GM18507 (cell line): ENCODE measurements around the gene NARF.
"Not testable (repeated sequence)": the region's sequence is repeated elsewhere in the genome, so short reads cannot be mapped to it uniquely, and the experiment has no call there.

ENCODE experiments used
- DNase-seq: peaks from one replicate; pipeline ENCODE4 v3.0.0; 2011; ENCODE audit warnings: low read depth; ENCODE audit not compliant: insufficient read length; ENCODE audit errors: extremely low spot score
- FAIRE-seq: peaks from 2 replicates; lab custom pipeline; 2011; peaks lifted over from hg19 to GRCh38; lab: Jason Lieb, UNC

The NARF gene

DNA sequence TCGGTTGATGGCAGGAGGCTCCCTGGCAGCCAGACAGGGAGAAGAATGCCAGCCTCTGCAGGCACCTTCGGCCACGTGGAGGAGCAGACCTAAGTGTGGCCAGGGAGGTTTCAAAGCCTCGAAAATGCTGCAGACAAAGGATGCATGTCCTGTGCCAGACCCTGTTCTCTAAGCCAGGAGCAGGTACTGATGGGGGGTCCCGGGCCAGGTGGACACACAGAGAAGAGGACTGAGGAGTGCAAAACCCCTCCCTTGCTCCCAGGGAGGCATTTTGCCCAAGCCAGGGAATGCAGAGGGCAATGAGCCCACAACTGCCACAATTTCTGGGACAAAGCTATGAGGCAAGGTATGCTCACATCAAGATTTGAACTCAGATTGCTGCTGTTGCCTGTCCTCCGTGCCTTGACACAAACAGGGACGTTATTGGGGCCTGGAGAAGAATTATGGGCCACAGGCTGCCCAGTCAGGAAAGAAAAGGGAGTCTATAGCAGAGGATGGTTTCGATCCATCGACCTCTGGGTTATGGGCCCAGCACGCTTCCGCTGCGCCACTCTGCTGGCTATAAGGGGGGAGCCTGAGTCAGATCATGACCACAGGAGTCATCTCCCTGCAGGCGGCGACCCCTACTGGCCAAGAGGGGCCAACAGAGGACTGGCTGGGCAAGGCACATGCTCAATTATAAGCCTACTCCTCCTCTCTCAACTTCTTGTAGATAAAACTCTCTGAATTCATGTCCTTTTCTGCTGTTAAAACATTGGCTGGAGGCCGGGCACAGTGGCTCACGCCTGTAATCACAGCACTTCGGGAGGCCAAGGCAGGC lies 35.9 kb downstream of the NARF start:
- peak; percentile 81 for DNase-seq
- peak; percentile 88 for FAIRE-seq

DNA sequence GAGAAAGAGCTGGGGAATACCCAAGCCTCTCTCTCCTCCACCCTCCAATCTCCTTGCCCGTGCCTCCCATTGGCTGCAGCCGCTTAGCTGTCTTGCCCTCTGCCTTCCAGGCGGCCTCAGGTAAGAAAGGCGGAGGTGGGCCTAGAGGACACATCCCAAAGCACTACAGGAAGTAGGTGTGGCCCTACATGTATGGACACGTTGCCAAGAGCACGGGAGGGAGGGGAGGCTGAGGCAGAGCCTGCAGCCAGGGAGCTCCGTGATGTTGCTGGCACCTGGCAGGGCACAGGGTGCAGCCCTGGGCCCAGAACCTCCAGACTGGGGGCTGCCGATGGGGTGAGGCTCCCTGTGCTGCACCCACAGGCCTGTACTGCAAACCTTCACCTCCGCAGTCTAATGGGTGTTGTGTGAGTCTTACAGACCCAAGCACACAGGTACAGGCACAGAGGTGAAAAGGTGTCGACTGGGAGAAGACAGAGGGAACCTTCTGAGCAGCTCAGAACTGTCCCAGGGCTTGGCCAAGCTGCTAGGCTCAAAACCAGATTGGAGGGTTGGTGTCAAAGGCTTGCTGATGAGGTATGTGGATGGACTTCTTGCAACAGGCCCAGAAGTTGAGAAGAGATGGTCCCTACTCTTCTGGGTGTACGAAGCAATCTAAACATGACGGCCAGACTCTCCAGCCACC lies 37.4 kb downstream of the NARF start:
- FAIRE-seq (no peak), DNase-seq (no peak)

DNA sequence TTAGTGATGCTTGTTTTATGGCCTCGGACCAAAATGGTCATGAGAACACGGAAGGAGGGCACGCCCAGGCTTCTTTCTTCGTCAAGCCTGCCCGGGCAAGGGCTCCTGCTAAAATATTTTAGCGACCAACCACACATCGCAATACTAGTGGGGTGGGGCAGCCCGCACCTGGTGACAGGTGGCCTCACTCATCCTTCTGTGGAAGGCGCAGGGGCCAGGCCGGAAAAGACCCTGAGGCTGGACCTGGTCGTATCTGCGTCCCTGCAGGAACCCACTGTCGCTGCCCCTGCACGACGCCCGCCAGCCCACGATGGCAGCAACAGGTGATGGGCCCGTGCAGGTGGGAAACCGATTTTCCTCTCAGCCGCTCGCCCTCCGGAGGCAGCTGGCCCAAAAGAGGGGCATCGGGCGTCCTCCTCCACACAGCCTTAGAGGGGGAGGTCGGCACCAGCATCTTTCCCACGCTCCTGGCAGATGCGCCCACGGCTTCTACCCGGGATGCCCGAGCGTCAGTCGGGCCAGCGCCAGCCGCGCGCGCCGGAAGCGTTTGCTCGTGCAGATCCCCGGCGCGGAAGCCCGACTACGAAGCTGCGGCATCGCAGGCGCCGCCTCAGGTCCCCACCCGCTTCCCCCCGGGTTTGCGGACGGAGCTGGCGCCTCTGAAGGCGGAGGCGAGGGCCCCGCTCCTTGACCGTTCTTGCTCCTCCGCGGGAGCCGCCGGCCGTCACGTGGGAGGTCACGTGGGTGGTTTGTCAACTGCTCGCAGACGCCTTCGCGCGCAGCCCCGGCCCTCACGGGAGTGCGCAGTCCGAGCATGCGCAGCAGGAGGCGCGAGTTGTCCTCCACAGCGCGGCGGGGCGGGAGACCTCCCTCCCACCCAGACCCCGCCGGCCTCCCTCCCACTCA lies 38.2 kb downstream of the NARF start:
- DNase-seq, result peak; percentile 81
- FAIRE-seq, result peak; percentile 85

DNA sequence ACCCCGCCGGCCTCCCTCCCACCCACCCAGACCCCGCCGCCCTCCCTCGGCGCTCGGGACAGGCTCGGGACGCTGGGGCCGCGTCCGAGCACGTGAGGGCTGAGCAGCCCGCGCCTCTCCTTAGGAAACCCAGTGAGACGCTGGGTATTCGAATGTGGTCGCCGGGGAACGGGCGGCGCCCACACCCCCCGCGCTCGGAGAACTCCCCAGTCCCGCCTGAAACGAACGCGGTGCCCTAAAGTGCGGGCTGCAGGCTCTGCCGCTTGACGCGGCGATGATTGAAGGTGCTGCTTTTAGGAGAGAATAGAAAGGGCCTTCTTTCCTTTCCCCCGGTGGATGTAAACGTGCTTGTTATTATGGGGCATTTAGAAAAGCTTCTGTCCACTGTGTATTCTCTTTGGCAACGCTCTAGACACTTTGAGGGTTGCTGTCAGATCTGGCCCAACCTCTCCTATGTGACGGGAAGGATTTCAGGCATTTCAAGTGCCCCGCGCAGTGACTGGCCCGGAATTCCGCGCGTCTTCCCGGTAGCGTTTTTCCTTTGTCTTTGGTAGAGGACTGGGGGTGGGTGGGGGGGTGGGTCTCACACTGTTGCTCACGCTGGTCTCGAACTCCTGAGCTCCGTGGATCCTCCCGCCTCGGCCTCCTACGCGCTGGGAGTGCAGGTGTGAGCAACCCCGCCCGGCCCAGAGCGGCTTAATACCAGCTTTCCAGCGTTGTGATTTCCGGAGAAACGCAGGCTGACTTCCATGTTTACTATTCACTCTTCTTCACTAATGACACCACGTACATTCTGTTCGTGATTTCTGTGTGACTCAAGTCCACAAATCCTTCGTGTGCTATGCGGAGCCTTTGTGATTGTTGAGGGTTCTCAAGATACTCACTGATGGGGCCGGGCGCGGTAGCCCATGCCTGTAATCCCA lies 39.2 kb downstream of the NARF start:
- DNase-seq (no peak), FAIRE-seq (no peak)

DNA sequence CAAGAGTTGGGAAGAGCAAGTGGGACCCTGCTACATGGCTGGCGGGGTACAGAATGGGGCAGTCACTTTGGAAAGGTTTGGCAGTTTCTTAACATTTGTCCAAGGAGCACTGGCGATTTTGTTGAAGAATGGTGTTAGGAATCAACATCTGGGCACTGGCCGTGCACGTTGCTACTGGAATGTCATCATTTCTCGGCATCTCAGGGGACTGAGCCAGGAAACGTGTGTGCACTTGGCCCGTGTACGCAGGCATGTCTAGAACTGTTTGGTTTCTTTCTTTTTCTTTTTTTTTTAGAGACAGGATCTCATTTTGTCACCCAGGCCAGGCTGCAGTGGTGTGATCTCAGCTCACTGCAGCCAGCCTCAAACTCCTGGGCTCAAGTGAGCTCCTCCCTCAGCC lies 43.7 kb downstream of the NARF start:
- DNase-seq, result no peak
- peak; percentile 33 for FAIRE-seq

DNA sequence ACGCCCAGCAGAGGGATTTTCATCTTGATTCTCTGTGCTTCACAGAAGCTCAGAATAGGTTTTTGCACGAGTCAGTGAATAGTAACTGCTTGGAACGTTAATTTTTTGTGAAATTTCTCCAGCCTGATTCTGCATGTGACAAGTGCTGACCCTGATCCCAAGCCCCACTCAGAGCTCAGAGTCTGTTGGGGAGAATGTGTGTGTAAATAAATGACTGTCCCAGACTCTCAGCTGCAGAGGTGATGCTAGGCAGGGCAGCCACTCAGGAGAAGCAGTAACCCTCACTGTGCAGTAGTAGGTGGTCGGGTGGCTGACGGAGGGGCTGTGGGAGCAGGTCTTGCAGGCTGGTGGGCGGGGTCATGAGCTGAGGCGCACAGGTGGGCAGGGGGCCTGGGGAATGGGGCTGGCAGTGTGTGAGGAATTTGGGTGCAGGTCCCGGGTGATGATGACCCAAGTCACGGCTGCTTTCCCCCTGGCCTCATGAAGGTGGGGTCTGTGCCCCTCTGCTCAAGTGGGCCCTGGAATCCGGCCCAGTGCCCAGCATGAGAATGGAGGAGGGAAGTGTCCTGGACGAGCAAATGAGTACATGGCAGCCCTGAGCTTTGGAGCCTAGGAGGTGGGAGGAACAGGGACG lies 44.7 kb downstream of the NARF start:
- FAIRE-seq (no peak), DNase-seq (no peak)

DNA sequence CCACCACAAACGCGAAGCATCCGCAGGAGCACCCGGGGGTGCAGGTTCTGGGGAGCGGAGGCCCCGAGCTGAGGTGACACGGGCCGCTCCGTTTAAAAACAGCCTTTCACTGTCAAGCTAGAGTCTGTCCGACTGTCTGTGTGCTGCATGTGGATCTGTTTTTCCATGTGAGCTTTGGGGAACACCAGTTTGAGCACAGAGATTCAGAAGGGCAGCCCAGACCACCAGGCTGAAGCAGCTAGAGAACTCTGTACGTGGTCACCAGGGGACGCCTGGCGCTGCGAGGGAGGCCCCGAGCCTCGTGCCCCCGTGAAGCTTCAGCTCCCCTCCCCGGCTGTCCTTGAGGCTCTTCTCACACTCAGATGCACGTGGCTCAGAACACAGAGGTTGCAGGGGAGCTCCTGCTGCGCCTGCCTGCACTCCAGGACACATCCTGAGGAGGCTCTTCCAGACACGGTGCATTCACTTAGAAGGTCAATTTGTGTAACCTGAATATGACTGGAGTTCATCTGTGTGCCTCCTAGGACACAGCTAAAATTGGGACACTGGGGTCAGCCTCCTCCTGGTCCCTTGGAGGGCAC lies 45.3 kb downstream of the NARF start:
- no peak for DNase-seq
- FAIRE-seq, result no peak

DNA sequence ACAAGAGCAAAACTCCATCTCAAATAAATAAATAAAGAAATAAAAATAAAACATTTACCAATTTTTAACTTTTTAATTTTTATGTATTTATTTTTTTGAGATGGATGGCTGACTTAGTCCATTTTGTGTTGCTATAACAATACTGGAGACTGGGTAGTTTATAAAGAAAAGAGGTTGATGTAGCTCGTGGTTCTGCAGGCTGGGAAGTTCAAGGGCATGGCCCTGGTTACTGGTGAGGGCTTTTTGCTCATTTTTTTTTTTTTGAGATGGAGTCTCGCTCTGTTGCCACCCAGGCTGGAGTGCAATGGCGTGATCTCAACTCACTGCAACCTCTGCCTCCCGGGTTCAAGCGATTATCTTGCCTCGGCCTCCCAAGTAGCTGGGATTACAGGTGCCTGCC lies 46.8 kb downstream of the NARF start:
- FAIRE-seq (no peak), DNase-seq (no peak)

DNA sequence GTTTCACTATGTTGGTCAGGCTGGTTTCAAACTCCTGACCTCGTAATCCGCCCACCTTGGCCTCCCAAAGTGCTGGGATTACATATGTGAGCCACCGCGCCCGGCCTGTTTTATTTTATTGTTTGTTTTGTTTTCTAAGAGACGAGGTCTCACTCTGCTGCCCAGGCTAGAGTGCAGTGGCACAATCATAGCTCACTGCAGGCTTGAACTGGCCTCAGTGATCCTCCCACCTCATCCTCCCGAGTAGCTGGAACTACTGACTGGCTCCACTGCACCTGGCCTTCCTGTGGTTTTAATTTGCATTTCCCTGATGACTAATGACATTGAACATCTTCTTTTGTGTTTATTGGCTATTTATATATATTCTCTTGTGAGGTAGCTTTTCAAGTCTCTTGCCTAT lies 47.9 kb downstream of the NARF start:
- DNase-seq, result not testable (repeated sequence)
- FAIRE-seq, result peak; percentile 98

DNA sequence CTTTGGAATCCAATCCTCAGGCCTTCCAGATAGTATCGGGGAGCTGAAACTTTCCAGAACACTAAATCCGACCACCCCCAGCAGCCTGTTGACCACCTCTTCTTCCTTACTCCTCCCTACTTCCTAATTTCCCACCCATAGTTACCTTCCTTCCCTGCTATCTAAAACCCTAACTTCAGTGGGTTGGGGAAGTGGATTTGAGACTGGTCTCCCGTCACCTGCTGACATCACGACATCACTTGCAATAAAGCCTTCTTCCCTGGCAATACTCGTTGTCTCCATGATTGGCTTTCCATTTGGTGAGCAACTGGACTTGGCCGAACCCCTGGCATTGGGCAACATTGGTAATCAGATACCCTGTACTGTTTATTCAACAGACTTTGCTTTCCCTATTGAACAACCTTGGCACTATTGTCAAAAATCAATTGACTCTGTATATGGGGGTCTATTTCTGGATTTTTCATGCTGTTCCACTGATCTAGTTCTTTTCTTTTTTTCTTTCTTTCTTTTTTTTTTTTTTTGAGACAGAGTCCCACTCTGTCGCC lies 49.2 kb downstream of the NARF start:
- DNase-seq (no peak), FAIRE-seq (no peak)

DNA sequence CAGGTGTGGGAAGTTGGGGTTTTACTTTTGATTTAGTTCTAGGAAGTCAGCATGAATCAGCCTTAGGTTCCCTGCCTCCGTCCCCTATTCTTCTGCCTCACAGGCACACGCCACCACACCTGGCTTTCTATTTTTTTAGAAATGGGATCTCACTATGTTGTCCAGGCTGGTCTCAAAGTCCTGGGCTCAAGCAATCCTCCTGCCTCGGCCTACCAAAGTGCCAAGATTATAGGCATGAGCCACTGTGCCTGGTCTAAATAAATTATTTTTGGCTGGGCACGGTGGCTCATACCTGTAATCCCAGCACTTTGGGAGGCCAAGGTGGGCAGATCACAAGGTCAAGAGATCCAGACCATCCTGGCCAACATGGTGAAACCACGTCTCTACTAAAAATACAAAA lies 53.1 kb downstream of the NARF start:
- FAIRE-seq, result not testable (repeated sequence)

DNA sequence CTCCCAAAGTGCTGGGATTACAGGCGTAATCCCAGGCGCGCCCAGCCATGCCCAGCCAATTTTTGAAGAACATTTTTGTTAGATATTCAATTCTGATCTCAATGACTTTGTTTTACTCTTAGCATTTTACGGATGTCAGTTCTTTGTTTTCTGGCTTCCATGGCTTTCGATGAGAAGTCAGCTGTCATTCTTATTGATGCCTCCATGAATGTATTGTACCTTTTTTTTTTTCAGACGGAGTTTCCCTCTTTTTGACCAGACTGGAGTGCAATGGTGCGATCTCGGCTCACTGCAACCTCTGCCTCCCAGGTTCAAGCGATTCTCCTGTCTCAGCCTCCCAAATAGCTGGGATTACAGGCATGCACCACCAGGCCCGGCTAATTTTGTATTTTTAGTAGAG lies 55.3 kb downstream of the NARF start:
- not testable (repeated sequence) for FAIRE-seq, DNase-seq

More for the DNA sequence above, 53.1 kb downstream of the NARF start:
- DNase-seq, result not testable (repeated sequence)

DNA sequence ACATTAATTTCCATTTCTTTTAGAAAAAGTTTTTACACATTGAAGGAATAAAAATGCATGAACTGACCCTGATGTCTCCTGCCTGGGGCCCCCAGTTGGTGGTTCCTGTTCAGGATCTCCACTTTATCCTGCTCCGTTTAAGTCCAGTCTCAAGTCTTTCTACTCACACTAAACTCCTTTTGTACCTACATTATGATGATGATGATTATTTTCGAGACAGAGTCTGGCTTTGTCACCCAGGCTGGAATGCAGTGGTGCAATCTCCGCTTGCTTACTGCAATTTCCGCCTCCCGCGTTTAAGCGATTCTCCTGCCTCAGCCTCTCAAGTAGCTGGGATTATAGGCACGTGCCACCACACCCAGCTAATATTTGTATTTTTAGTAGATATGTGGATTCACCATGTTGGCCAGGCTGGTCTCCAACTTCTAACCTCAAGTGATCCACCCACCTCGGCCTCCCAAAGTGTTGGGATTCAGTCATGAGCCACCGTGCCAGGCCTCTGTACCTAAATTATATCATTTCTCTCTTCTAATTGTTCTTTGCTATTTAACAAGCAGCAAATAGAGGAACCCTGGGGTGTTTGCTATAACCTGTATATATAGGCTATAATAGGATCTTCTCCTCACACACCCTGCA lies 58.8 kb downstream of the NARF start:
- FAIRE-seq (no peak), DNase-seq (no peak)

DNA sequence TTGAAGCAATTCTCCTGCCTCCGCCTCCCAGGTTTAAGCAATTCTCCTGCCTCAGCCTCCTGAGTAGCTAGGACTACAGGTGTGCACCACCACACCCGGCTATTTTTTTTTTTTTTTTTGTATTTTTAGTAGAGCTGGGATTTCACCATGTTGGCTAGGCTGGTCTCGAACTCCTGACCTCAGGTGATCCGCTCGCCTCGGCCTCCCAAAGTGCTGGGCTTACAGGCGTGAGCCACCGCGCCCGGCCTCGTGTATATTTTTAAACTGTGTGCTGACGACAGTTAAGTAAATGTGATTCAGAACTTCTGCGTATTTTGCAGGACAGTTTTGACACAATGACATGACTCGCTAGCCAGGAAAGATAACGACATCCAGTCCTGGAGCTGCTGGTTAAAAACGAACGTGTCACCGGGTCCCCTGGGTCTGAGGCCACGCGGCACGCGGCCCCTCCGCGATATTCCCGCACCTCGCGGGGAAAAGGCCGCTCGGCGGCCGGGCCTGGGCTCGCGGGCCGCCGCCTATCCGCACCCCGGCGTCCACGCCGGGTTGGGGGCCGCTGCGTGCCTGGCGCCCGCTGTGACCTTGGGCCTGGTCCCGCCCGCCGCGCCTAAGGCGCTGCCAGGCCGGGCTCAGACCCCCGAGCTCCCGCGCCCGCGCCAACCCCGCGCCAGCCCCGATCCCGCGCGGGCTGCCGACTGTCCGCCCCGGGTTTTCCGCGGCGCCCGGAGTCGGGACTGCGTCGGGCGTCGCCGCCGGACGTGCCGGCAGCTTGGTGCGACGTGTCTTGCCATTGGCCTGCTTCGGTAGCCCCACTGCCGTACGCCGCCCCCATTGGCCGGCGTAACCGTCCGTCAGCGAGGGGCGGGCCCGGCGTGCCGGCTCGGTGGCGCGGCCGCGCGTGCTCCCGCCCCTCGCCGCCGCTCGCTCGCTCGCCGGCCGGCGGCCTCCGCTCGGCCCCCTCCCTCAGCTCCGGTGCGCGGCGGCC lies 60.6 kb downstream of the NARF start, which contains the start of gene FOXK2:
TSS of gene FOXK2 (plus strand) at position 907 of the 985 bp plus-strand sequence. CDS start 157 bp downstream, outside the sequence.
- DNase-seq, result peak; percentile 98
- peak; percentile 89 for FAIRE-seq

DNA sequence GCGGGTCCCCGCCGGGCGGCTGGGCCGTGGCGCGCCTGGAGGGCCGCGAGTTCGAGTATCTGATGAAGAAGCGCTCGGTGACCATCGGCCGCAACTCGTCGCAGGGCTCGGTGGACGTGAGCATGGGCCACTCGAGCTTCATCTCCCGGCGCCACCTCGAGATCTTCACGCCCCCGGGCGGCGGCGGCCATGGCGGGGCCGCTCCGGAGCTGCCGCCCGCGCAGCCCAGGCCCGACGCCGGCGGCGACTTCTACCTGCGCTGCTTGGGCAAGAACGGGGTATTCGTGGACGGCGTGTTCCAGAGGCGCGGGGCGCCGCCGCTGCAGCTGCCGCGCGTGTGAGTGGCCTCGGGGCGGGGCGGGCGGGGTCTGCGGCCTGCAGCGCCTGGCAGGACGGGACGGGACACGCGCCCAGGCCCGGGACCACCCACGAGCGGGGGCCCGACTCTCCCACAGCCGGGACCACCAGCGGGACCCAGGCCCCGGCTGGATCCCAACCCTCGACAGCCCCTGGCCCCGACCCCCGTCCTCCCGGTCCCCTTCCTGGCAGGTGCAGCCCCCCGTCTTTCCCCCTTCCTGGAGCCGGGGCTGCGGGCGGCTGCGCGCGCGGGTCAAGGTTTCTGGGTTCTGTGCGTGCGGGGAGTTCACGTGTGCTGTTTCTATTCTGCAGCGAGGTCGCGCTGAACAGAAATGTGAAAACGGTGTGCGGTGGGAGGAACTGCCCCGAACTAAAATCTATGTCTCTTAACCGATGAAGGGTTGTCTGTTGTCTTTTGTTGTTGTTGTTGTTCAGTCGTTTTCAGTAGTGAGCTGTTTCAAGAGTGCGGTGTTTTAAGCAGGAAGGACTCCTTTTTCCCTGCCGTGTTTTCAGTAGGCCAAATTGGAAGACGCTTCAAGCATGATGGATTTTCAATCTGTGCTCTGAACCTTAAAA lies 61.7 kb downstream of the NARF start:
- DNase-seq (no peak), FAIRE-seq (peak; percentile 38)
